GM18499 (cell line): ENCODE results near the gene FMO5.
"Not testable (repeated sequence)": the region's sequence is repeated elsewhere in the genome, so short reads cannot be mapped to it uniquely, and the experiment has no call there.

Source experiments
- ATAC-seq: cut with Tn5 transposase; IDR thresholded peaks from one replicate; pipeline ENCODE4 v1.9.1; 2021; ENCODE audit warnings: moderate number of reproducible peaks; ENCODE audit not compliant: insufficient read depth, unreplicated experiment

The FMO5 gene

GRCh38 chr1:147157116-147157515 lies 68.0 kb downstream of the FMO5 start:
- not testable (repeated sequence) for ATAC-seq

- no peak for ATAC-seq
Measured at GRCh38 chr1:147156642-147157041, 68.5 kb downstream of the FMO5 start.

- ATAC-seq, result no peak
Measured at GRCh38 chr1:147152772-147153171, 72.4 kb downstream of the FMO5 start.

- no peak for ATAC-seq
Measured at GRCh38 chr1:147151244-147151643, 73.9 kb downstream of the FMO5 start.

- no peak for ATAC-seq
Measured at GRCh38 chr1:147142886-147143285, 82.3 kb downstream of the FMO5 start.
